IPS-20b (cell line): ENCODE results near the gene TMEM61.

ENCODE experiments used
- H3K27ac ChIP-seq: one replicate; pipeline ENCODE4 v1.5.1; 2013; ENCODE audit warnings: low read length
- H3K27me3 ChIP-seq: 2 replicates; pipeline ENCODE4 v1.6.1; 2013; ENCODE audit warnings: mild to moderate bottlenecking, low read length, inconsistent platforms; ENCODE audit not compliant: insufficient read depth
- H3K36me3 ChIP-seq: 2 replicates; pipeline ENCODE4 v1.6.1; 2013; ENCODE audit warnings: low read depth, mild to moderate bottlenecking, inconsistent platforms, low read length, moderate library complexity; ENCODE audit not compliant: insufficient read depth
- H3K4me1 ChIP-seq: 2 replicates; pipeline ENCODE4 v1.6.1; 2013; ENCODE audit warnings: mild to moderate bottlenecking, control low read depth, inconsistent platforms, low read length, moderate library complexity; ENCODE audit not compliant: insufficient read depth
- H3K4me3 ChIP-seq: 2 replicates; pipeline ENCODE4 v1.5.1; 2013; ENCODE audit warnings: mild to moderate bottlenecking, low read length, inconsistent platforms
- H3K9ac ChIP-seq: 2 replicates; pipeline ENCODE4 v1.6.1; 2013; ENCODE audit warnings: low read depth, mild to moderate bottlenecking, inconsistent platforms, low read length, moderate library complexity
- H3K9me3 ChIP-seq: 2 replicates; pipeline ENCODE4 v1.6.1; 2013; ENCODE audit warnings: mild to moderate bottlenecking, low read depth, low read length, inconsistent platforms; ENCODE audit not compliant: insufficient read depth

The TMEM61 gene

DNA sequence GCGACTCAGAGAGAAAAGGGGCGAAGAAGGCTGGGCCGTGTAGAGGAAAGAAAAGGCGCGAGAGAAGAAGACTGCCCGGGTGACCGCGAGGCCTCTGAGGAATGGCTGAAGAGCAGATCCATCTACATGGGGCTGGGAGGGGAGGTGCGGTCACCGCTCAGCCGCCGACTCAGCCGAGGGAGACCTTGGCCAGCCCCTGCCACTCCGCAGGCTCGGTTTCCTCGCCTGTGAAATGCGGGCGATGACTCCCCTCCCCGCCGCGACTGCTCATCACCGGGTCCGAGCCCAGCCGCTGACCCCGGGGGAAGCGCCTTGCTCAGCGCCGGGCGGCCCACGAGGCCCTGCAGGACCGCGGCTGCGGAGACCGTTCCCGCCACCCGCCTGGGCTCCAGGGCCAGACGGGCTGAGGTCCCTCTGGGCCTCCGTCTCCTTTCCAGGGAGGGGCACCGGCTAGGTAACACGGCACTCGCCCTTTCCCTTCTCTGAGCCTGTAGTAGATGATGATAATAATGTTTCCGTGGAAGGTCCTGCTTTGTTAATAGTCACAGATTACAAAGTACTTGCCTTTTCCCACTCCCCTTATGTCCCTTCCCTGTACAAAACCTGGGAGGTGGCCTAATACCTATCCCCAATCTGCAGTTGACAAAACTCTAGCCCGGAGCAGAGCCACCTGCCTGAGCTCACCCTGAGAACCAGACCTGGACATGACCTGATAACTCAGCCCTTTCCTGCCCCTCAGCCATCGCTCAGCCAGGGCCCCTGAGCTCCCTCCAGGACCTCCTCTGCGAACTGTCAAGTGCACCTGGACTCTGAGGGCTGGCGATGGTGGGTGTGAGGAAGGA, 16.7 kb downstream of the TMEM61 start:
- H3K9me3 ChIP-seq = no peaks in the 10 kb centered on the region
- H3K4me3 ChIP-seq = peak overlapping the region; percentile 76
- H3K36me3 ChIP-seq = no peaks in the 10 kb centered on the region
- peaks cover 60% of the 10 kb centered on the region for H3K27me3 ChIP-seq
- H3K4me1 ChIP-seq = peaks cover 24% of the 10 kb centered on the region
- H3K27ac ChIP-seq = no peak overlapping the region
- H3K9ac ChIP-seq = no peak overlapping the region

DNA sequence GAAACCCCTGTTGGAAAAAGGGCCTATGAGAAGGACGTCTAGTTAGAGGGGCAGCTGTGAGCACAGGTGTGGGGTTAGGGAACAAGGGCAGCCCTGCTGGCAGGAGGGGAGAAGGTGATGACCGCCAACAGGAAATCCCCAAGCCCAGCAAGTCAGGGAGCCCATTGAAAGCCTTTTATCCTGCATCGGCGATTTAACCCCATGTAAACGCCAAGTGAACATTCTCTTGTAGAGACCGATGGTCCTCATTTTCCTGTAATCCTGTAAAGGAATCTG, 17.2 kb downstream of the TMEM61 start:
- Histone ChIP-seq H3K4me1 (peaks cover 24% of the 10 kb centered on the region), H3K27ac (no peak overlapping the region), H3K4me3 (peak overlapping the region; percentile 76; the same call in 1 of the 2 replicates), H3K27me3 (peaks cover 66% of the 10 kb centered on the region), H3K9me3 (no peaks in the 10 kb centered on the region), H3K9ac (no peak overlapping the region), H3K36me3 (no peaks in the 10 kb centered on the region)

DNA sequence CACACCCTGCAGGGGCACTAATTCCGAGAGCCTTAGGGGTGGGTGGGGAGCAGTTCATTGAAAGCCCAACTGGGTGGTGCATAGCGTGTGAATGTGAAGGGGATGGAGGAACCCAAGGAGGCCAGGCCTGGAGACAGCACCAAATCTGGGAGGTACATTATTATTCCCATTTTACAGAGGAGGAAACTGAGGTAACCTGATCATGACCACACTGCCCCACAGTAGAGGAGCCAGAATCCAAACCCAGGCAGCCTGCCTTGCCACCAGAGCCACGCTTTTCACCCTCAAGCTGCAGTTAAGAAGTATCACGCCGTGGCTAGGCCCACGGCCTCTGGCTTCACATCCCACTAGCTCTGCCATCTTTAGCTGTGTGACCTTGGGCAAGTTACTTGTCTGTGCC, 17.7 kb downstream of the TMEM61 start:
- Histone ChIP-seq H3K9ac (no peak overlapping the region), H3K4me3 (peak overlapping the region; percentile 76; the same call in 1 of the 2 replicates), H3K9me3 (no peaks in the 10 kb centered on the region), H3K27me3 (peaks cover 66% of the 10 kb centered on the region), H3K36me3 (no peaks in the 10 kb centered on the region), H3K4me1 (peaks cover 24% of the 10 kb centered on the region), H3K27ac (no peak overlapping the region)

DNA sequence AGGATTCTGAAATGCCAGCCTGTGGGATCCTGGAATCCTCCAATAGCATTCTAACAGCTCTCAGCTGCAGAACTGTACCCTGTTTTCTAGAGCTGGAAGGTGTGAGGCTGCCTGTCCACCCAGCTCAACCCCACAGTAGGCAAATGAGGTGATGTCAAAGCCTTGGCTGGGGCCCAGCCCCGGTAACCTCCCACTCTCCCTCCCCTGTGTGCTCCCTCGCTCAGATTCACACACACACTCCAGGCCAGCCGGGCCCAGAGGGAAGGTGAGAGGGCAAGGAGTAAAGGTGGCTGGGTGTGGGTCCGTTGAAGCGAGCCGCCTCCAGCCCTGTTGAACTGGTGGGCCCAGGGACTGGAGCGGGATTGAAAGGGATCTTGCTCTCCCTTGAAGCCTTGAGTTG, 18.2 kb downstream of the TMEM61 start, which contains the start of gene BSND:
TSS of gene BSND (plus strand) at position 257 of the 400 bp plus-strand sequence. CDS start 254 bp downstream, outside the sequence.
- no peak within 1 kb of the TSS for H3K27ac ChIP-seq
- peaks cover 24% of the 10 kb centered on the region for H3K4me1 ChIP-seq
- no peaks in the 10 kb centered on the region for H3K9me3 ChIP-seq
- no peak within 1 kb of the TSS for H3K9ac ChIP-seq
- H3K36me3 ChIP-seq = no peaks in the 10 kb centered on the region
- peak within 1 kb of the TSS; percentile 76; the same call in 1 of the 2 replicates for H3K4me3 ChIP-seq
- peaks cover 66% of the 10 kb centered on the region for H3K27me3 ChIP-seq

DNA sequence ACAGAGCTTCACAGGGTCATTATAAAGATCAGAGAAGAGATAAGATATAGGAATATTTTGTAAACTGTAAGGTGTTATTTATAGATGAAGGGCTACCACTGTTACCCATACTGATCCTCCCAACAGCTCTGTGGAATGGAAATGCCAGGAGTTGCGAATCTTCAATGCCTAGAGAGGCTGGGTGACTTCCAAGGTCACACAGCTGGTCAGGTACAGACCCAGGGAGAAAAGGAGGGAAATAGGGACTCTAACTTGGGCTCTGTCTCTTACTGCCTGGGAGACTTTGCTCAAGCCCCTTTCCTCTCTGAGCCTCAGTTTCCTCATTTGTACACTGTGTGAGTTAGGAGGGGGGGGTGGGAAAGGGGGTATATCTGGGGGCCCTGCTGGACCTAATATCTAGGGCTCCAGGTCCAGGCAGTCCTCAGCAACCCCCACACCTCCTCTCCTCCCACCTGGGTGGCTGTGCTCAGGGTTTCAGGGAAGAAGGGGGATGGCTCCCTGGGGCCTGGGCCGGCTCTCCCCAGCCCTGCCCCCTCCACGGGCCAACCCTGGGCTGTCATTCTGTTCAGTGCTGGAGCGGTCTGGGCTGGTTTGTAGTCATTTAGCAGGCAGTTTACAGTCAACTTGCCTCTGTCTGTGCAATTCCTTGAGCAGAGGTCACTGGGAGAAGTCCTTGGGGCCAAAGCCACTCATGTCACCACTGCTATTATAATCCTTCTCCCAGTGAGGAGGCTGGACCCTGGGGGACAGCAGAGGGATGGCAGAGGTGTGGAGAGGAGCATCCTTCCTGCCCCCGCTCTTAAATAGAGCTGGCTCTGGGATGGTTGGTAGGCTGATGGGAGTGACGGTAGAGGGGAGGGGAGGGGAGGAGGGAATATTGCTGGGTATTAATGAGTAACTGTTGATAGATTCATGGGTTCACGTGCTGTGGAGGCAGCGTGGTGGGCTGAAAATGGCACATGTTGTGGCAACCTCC, 20.0 kb downstream of the TMEM61 start:
- no peaks in the 10 kb centered on the region for H3K36me3 ChIP-seq
- H3K9ac ChIP-seq = no peak overlapping the region
- no peaks in the 10 kb centered on the region for H3K9me3 ChIP-seq
- H3K27ac ChIP-seq = no peak overlapping the region
- peaks cover 66% of the 10 kb centered on the region for H3K27me3 ChIP-seq
- H3K4me3 ChIP-seq = no peak overlapping the region
- H3K4me1 ChIP-seq = peaks cover 8% of the 10 kb centered on the region; the same call in 1 of the 2 replicates

DNA sequence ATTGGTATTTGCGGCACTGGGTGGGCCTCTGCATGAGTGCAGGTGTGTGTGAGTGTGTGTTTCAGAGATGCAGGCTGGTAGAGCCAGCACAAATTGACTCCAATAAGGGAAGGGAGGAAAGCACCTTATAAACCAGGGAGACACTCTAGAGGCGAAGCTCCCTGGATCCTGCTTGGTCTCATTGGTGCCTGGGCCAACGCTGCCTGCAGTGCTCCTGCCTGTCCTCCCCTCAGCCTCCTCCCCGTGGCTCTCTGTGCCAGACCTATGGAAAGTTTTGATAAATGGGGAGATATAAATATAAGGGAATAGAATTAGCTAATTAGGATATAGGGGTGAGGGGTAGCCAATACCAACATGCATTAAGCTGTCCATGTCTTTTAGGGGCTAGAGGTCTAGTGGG, 20.9 kb downstream of the TMEM61 start:
- no peaks in the 10 kb centered on the region for H3K36me3 ChIP-seq
- peaks cover 8% of the 10 kb centered on the region; the same call in 1 of the 2 replicates for H3K4me1 ChIP-seq
- H3K9me3 ChIP-seq = no peaks in the 10 kb centered on the region
- H3K27me3 ChIP-seq = peaks cover 57% of the 10 kb centered on the region
- H3K27ac ChIP-seq = no peak overlapping the region
- H3K9ac ChIP-seq = no peak overlapping the region
- no peak overlapping the region for H3K4me3 ChIP-seq

DNA sequence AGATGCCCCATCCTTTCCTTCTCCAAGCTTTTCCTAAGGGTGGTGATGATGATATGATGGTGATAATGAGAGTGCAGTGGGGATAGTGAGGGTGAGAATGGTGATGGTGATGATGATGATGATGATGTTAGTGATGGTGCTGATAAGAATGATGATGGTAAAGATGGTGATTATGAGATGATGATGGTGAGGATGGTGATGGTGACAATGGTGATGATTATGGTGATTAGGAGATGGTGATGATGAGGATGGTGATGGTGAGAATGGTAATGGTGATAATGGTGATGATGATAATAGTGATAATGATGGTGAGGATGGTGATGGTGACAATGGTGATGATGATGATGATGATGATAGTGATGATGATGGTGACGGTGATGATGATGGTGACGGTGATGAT, 22.3 kb downstream of the TMEM61 start:
- H3K9me3 ChIP-seq = no peaks in the 10 kb centered on the region
- no peaks in the 10 kb centered on the region for H3K36me3 ChIP-seq
- no peak overlapping the region for H3K27ac ChIP-seq
- H3K4me1 ChIP-seq = peaks cover 2% of the 10 kb centered on the region; the same call in 1 of the 2 replicates
- peaks cover 43% of the 10 kb centered on the region for H3K27me3 ChIP-seq
- no peak overlapping the region for H3K4me3 ChIP-seq
- no peak overlapping the region for H3K9ac ChIP-seq

DNA sequence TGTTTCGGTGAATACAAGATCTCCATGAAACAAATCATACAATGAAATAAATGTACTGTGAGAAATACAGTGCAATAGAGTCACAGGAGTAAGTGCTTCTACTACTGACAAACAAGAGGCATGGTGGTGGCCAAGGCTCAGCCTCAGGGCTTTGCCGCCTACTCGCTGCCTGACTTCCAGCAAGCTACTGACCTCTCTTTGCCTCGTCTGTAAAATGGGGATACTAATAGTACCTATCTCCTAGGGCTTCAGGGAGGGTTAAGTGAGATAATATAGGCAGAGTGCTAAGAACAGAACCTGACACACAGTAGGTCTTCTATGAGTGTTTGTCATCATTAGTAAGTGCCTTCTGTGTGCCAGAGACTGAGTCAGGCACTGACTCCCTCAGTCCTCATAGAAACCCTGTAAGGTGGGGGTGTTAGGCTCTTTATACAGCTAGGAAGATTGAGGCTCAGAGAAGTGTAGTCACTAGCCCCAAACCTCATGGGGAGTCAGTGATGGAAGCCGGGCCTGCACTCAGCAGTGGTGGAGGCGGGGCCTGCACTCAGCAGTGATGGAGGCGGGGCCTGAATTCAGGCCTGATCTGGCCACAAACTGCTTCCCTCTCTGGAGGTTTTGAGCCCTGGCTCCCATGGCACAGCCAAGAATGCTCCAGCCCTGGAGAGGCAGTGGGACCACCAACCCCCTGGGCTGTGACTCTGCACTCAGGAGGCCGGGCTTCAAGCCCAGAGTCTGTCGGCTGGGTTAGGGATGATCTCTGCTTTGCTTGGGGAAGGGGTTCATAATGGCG, 25.1 kb downstream of the TMEM61 start:
- no peak overlapping the region for H3K9ac ChIP-seq
- no peaks in the 10 kb centered on the region; the same call in 1 of the 2 replicates for H3K9me3 ChIP-seq
- peaks cover 4% of the 10 kb centered on the region; the same call in 1 of the 2 replicates for H3K4me1 ChIP-seq
- peaks cover 20% of the 10 kb centered on the region for H3K27me3 ChIP-seq
- H3K27ac ChIP-seq = no peak overlapping the region
- no peaks in the 10 kb centered on the region for H3K36me3 ChIP-seq
- no peak overlapping the region for H3K4me3 ChIP-seq

DNA sequence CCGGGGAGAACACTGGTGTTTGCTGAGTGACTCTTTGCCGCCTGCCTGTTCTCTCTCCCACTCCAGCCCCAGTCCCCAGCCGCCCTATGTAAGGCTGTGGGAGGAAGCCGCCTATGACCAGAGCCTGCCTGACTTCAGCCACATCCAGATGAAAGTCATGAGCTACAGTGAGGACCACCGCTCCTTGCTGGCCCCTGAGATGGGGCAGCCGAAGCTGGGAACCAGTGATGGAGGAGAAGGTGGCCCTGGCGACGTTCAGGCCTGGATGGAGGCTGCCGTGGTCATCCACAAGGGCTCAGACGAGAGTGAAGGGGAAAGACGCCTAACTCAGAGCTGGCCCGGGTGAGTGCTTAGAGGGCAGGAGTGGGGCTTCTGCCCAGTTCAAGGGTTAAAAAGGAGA, 26.5 kb downstream of the TMEM61 start:
- no peak overlapping the region for H3K4me3 ChIP-seq
- no peak overlapping the region for H3K9ac ChIP-seq
- no peak overlapping the region for H3K27ac ChIP-seq
- peaks cover 10% of the 10 kb centered on the region; the same call in 1 of the 2 replicates for H3K4me1 ChIP-seq
- H3K36me3 ChIP-seq = no peaks in the 10 kb centered on the region
- no peaks in the 10 kb centered on the region; the same call in 1 of the 2 replicates for H3K9me3 ChIP-seq
- peaks cover 7% of the 10 kb centered on the region for H3K27me3 ChIP-seq

DNA sequence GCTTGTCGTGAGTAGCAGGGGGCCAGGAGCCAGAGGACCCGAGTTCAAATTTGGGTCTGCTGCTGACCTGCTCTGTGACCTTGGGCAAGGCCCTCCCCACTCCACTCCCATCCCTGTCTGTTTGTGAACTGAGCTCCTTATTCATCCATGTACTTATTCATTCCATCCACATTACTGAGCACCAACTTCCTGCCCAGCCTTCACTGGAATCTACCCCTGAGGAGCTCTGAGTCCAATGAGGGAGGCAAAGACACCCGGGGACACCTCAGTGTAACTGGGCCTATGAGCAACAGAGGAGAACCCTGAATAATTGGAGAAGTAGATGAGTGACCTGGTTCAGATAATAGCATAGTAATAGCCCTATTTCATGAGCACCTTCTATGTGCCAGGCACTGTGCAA, 27.2 kb downstream of the TMEM61 start:
- Histone ChIP-seq H3K27me3 (0 out of 2 replicates have a peak, but pooled peaks cover under 1% of the 10 kb centered on the region), H3K36me3 (no peaks in the 10 kb centered on the region), H3K9me3 (no peaks in the 10 kb centered on the region; the same call in 1 of the 2 replicates), H3K4me1 (peaks cover 10% of the 10 kb centered on the region; the same call in 1 of the 2 replicates), H3K4me3 (no peak overlapping the region), H3K9ac (no peak overlapping the region), H3K27ac (no peak overlapping the region)
